Uterus (tissue), 4 donors: Measurements from ENCODE around the gene ANKRD55. TPM values are rescaled to one million over a fixed set of nuclear protein-coding genes. Genes with fewer than 3 reads are reported as not detected.

Experiments used
- DNase-seq, 2 donors: peaks; one replicate each; pipeline ENCODE4 v3.0.0-alpha.2; 2019 to 2020
- H3K27ac ChIP-seq, 2 donors: fragments of 200-600 bp; sonication (generic); 1 replicate in 1 of 2; 2 replicates in 1 of 2; pipeline ENCODE4 v1.5.1; 2016 to 2018
- H3K27me3 ChIP-seq, 2 donors: fragments of 200-600 bp; sonication (generic); one replicate each; pipeline ENCODE4 v1.5.1; 2018 to 2019; ENCODE audit warnings: control low read depth in 1 of 2
- H3K36me3 ChIP-seq, 2 donors: fragments of 200-600 bp; sonication (generic); one replicate each; pipeline ENCODE4 v1.5.1; 2019; ENCODE audit warnings: control low read depth in 1 of 2
- H3K4me1 ChIP-seq, 2 donors: fragments of 200-600 bp; sonication (generic); one replicate each; pipeline ENCODE4 v1.5.1; 2018 to 2019; ENCODE audit warnings: control low read depth in 1 of 2
- H3K4me3 ChIP-seq, 2 donors: fragments of 200-600 bp; sonication (generic); 1 replicate in 1 of 2; 2 replicates in 1 of 2; pipeline ENCODE4 v1.5.1; 2018 to 2019; ENCODE audit warnings: mild to moderate bottlenecking in 1 of 2
- H3K9me3 ChIP-seq, 2 donors: fragments of 200-600 bp; sonication (generic); one replicate each; pipeline ENCODE4 v1.5.1; 2019; ENCODE audit warnings: control low read depth in 1 of 2
- POLR2A ChIP-seq, 2 donors: fragments of 450-650 bp; IDR thresholded peaks; one replicate each; pipeline ENCODE4 v1.6.1; 2016; ENCODE audit warnings: antibody characterized with exemption in 2 of 2, mild to moderate bottlenecking in 1 of 2, moderate library complexity in 1 of 2
- intact Hi-C: fragments of 100-400 bp; cut with DNase I; formaldehyde crosslinking; loops from one replicate; pipeline ENCODE4 v1.15.1; 2023; ENCODE audit warnings: low total_unique reads
- total RNA-seq, 4 donors: library from RNA; depleted of rRNA in 3 of 4; stranded (reverse); fragments of >200 nt in 3 of 4; gene quantifications; one replicate each; pipeline versions ENCODE4 v1.1.0 to v1.2.4, GENCODE V29; 2014 to 2023
- TF ChIP-seq, protein P1 (sequence below), 4 experiments: fragments of 200-600 bp in 2 of 4; fragments of 450-650 bp in 2 of 4; sonication (generic) in 2 of 4; IDR thresholded peaks; one replicate each; pipeline ENCODE4 v1.5.1; 2016 to 2019; ENCODE audit warnings: antibody characterized with exemption in 4 of 4, mild to moderate bottlenecking in 2 of 4, moderate library complexity in 1 of 4
- donor health status: DM: yes; HTN: yes; CAD: no.

The ANKRD55 gene
- total RNA-seq, 4 donors from 2014 or later, result 0.55 TPM; not detected in 3

DNA sequence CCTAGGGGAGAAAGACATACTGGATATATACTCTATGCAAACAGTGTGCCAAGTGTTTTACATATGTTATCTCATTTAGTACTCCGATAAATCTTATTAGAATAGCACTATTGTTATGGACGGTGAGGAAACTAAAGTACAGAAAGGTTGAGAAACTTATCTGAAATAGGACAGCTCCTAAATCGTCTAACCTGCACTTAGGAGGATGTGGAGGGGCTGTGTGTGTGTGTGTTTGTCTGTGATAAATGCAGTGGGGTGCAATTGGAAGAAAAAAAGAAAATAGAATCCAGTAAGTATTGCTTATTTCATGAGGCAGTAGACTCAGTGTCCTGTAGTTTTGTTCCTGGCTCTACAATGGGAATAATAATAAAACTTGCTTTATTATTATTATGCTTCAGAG lies 131.9 kb downstream of the ANKRD55 start:
- no peak for TF ChIP-seq POLR2A (IDR thresholded peaks at IDR 0.05)
- H3K9me3 ChIP-seq, result no peaks in the 10 kb centered on the region
- no peak for DNase-seq
- no peaks in the 10 kb centered on the region for H3K27me3 ChIP-seq
- H3K36me3 ChIP-seq, result no peaks in the 10 kb centered on the region
- H3K27ac ChIP-seq, result peak overlapping the region in 1 of 2 donors; percentile 38
- no peaks in the 10 kb centered on the region for H3K4me1 ChIP-seq
- intact Hi-C loops, result no loop called here
- no peak overlapping the region for H3K4me3 ChIP-seq

DNA sequence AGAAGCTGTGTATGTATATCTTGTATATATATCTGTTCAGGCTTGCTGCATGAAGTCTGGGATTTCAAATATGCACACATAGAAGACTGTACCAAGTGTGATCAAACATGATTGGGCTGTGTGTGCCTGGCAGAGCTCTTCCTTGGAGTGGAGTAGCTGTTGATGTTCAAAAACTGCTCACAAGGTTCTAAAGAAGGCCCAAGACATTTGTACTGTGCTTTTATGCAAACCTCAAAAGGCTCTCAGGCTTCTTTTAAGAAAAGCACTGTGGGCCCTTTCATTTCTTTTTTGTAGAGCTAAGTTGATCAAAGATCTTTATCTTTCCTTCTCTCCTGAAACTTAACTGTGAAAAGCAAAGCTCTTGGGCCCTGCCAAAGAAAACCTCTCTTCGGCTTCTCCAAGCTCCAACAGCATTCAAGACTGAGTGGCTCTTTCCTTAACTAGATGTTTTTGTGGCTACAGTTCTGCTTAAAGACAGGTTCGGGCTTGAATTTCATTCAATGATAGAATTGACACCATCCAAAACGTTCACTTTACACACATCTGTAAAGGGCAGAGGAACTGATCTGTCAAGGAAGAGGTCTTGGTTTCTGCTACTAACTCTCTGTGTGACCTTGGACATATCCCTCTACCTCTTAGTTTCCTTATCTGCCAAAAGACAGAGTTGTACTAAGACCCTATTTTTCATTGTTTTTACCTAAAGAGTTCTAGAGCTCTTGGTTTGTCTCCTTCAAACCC lies 132.5 kb downstream of the ANKRD55 start:
- Histone ChIP-seq H3K27me3 (no peaks in the 10 kb centered on the region), H3K4me1 (no peaks in the 10 kb centered on the region), H3K36me3 (no peaks in the 10 kb centered on the region), H3K4me3 (no peak overlapping the region), H3K9me3 (no peaks in the 10 kb centered on the region), H3K27ac (peak overlapping the region in 1 of 2 donors; percentile 38)
- intact Hi-C loops, result no loop called here
- no peak for TF ChIP-seq POLR2A (IDR thresholded peaks at IDR 0.05)
- TF ChIP-seq, protein P1, sequence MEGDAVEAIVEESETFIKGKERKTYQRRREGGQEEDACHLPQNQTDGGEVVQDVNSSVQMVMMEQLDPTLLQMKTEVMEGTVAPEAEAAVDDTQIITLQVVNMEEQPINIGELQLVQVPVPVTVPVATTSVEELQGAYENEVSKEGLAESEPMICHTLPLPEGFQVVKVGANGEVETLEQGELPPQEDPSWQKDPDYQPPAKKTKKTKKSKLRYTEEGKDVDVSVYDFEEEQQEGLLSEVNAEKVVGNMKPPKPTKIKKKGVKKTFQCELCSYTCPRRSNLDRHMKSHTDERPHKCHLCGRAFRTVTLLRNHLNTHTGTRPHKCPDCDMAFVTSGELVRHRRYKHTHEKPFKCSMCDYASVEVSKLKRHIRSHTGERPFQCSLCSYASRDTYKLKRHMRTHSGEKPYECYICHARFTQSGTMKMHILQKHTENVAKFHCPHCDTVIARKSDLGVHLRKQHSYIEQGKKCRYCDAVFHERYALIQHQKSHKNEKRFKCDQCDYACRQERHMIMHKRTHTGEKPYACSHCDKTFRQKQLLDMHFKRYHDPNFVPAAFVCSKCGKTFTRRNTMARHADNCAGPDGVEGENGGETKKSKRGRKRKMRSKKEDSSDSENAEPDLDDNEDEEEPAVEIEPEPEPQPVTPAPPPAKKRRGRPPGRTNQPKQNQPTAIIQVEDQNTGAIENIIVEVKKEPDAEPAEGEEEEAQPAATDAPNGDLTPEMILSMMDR (IDR thresholded peaks at IDR 0.05), result no peak
- no peak for DNase-seq

DNA sequence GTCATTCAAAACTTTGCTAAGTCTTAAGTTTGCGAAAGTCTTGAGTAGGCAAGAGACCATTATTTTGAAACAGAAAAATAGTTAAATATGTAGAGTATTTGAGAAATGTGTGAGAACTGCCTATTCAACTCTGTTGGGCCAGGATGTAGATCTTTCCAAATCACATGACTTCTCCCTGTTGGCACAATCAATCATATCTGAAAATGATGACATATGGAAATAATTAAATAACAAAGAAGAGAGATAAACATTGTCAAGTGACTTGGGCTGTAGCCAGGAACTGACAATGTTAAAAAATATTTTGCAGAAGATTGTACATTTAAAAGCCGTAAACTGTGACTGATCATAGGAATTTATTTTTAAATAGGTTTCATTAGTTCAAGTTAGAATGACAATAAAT lies 133.8 kb downstream of the ANKRD55 start:
- no peak for TF ChIP-seq POLR2A (IDR thresholded peaks at IDR 0.05)
- TF ChIP-seq, protein P1 (IDR thresholded peaks at IDR 0.05), result no peak
- Histone ChIP-seq H3K27me3 (no peaks in the 10 kb centered on the region), H3K9me3 (no peaks in the 10 kb centered on the region), H3K4me3 (no peak overlapping the region), H3K36me3 (no peaks in the 10 kb centered on the region), H3K27ac (peak overlapping the region; percentile 10 to 56), H3K4me1 (no peaks in the 10 kb centered on the region)
- no peak for DNase-seq
- intact Hi-C loops, result no loop called here

DNA sequence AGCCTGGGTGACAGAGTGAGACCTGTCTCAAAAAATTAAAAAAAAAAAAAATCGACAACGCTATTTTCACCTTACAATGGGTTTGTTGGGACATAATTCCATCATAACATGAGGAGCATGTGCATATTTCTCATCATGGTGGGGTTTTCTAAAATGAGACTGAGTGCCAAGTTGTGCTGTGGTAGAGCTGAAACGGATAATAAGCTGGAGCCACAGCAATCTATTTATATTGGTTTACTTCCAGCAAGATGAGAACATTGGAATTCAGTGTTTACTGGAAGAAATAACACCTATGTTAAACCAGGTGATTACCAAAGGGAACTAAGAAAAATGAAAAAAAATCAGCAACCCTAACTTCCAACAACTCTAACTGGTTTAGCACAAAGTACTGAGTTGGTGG lies 136.1 kb downstream of the ANKRD55 start:
- TF ChIP-seq, protein P1 (IDR thresholded peaks at IDR 0.05), result no peak
- no peak for TF ChIP-seq POLR2A (IDR thresholded peaks at IDR 0.05)
- H3K27ac ChIP-seq, result no peak overlapping the region
- H3K4me1 ChIP-seq, result no peaks in the 10 kb centered on the region
- H3K4me3 ChIP-seq, result no peak overlapping the region
- H3K9me3 ChIP-seq, result no peaks in the 10 kb centered on the region
- no peak for DNase-seq
- H3K36me3 ChIP-seq, result no peaks in the 10 kb centered on the region
- H3K27me3 ChIP-seq, result no peaks in the 10 kb centered on the region
- intact Hi-C loops, result no loop called here

DNA sequence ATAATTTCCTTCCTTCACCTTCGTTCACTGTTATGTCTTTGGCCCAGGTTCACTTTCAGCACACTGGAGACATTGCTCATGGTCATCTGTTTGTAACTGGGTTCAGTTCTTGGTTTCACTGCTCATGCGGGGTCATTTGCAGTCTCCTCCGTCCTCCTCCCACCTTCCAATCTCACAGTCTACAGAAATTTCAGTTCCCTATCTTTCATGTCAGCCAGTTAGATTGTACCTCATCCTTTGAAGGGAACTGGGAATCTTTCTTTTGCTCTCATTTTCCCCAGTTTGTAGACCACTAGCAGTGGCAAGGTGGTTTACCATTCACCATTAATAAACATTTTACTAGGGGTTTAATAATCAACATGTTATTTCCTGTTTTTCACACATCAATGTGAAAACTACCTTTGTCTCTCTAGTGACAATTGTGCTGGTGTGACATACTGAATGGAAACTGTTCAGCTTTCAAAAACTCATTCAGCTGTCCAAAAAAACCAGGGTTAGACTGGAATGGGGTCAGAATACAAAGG lies 137.5 kb downstream of the ANKRD55 start:
- H3K4me3 ChIP-seq, result no peak overlapping the region
- TF ChIP-seq, protein P1 (IDR thresholded peaks at IDR 0.05), result no peak
- TF ChIP-seq POLR2A (IDR thresholded peaks at IDR 0.05), result no peak
- H3K36me3 ChIP-seq, result no peaks in the 10 kb centered on the region
- no peak overlapping the region for H3K27ac ChIP-seq
- H3K9me3 ChIP-seq, result no peaks in the 10 kb centered on the region
- DNase-seq, result no peak
- no peaks in the 10 kb centered on the region for H3K4me1 ChIP-seq
- H3K27me3 ChIP-seq, result no peaks in the 10 kb centered on the region
- intact Hi-C loops, result no loop called here
